ENCODE measurements around the gene ZNF474. TPM values are rescaled to one million over a fixed set of nuclear protein-coding genes. Genes with fewer than 3 reads are reported as not detected.
A peak's percentile ranks its signal among the peaks of the same experiment; 100 is the strongest.

Gene ZNF474
- total and polyA plus RNA-seq, 3 donors from 2014 or later = 3.7 to 16.4 (median 7.1) TPM

GRCh38 chr5:122097391-122097790 is 32.0 kb upstream of the ZNF474 start:
- Histone ChIP-seq H3K9me3 (no peaks in the 10 kb centered on the region), H3K4me3 (no peak overlapping the region), H3K27me3 (no peaks in the 10 kb centered on the region), H3K36me3 (ENCODE audit: low read depth, missing control alignments) (no peaks in the 10 kb centered on the region), H3K4me1 (no peaks in the 10 kb centered on the region), H3K27ac (no peak overlapping the region)
- WGBS, 2 donors = 88 to 93% methylated on average over 1 of the region's 1 CpG
- DNase-seq = no peak
- TF ChIP-seq POLR2A (IDR thresholded peaks at IDR 0.05) (no peak), CTCF (IDR thresholded peaks at IDR 0.05) (no peak)
- intact Hi-C loops (cut with DNase I; ENCODE audit: low total_unique reads) = no loop called here

- H3K27ac ChIP-seq = no peak overlapping the region
- H3K4me1 ChIP-seq = no peaks in the 10 kb centered on the region
- no peaks in the 10 kb centered on the region for H3K36me3 ChIP-seq (ENCODE audit: low read depth, missing control alignments)
- TF ChIP-seq POLR2A (IDR thresholded peaks at IDR 0.05) (no peak), CTCF (IDR thresholded peaks at IDR 0.05) (no peak)
- no peaks in the 10 kb centered on the region for H3K9me3 ChIP-seq
- DNase-seq = no peak
- intact Hi-C loops (cut with DNase I; ENCODE audit: low total_unique reads) = no loop called here
- WGBS, 2 donors = 74 to 83% methylated on average over 6 of the region's 6 CpGs
- H3K4me3 ChIP-seq = no peak overlapping the region
- no peaks in the 10 kb centered on the region for H3K27me3 ChIP-seq
These were observed 30.1 kb upstream of the ZNF474 start for GRCh38 chr5:122099060-122099790.

- DNase-seq = no peak
- WGBS, 2 donors = 49 to 51% methylated on average over 4 of the region's 4 CpGs
- intact Hi-C loops (cut with DNase I; ENCODE audit: low total_unique reads) = no loop called here
- Histone ChIP-seq H3K9me3 (no peaks in the 10 kb centered on the region), H3K27me3 (no peaks in the 10 kb centered on the region), H3K4me3 (no peak overlapping the region), H3K27ac (no peak overlapping the region), H3K36me3 (ENCODE audit: low read depth, missing control alignments) (no peaks in the 10 kb centered on the region), H3K4me1 (no peaks in the 10 kb centered on the region)
- TF ChIP-seq CTCF (IDR thresholded peaks at IDR 0.05) (peak; percentile 26 to 50 (median 50)), POLR2A (IDR thresholded peaks at IDR 0.05) (no peak)
These were observed 27.6 kb upstream of the ZNF474 start for GRCh38 chr5:122101636-122102285.

- Histone ChIP-seq H3K9me3 (no peaks in the 10 kb centered on the region), H3K27ac (no peak overlapping the region), H3K4me3 (no peak overlapping the region), H3K27me3 (no peaks in the 10 kb centered on the region), H3K36me3 (ENCODE audit: low read depth, missing control alignments) (no peaks in the 10 kb centered on the region), H3K4me1 (no peaks in the 10 kb centered on the region)
- no peak for DNase-seq
- intact Hi-C loops (cut with DNase I; ENCODE audit: low total_unique reads) = no loop called here
- WGBS, 2 donors = 85 to 96% methylated on average over 1 of the region's 1 CpG
- no peak for TF ChIP-seq POLR2A (IDR thresholded peaks at IDR 0.05)
- no peak for TF ChIP-seq CTCF (IDR thresholded peaks at IDR 0.05)
These were observed 26.5 kb upstream of the ZNF474 start for GRCh38 chr5:122102825-122103224.
